ENCODE measurements around the gene PACSIN2.

The PACSIN2 gene

GRCh38 chr22:43036282-43036829, 21.4 kb upstream of the PACSIN2 start:
- H3K4me3 ChIP-seq (replicated peaks; ENCODE audit: insufficient read depth, low read length), result no peak overlapping the region
- TF ChIP-seq POLR2AphosphoS5 (IDR thresholded peaks at IDR 0.05; ENCODE audit: low read depth) (no peak), SPI1 (IDR thresholded peaks at IDR 0.05; ENCODE audit: borderline replicate concordance, low read depth) (no peak), CTCF (IDR thresholded peaks at IDR 0.05; ENCODE audit: insufficient read depth, low read length) (no peak), GABPA (IDR thresholded peaks at IDR 0.05; ENCODE audit: low read depth) (no peak)
- TF ChIP-seq, protein P1, sequence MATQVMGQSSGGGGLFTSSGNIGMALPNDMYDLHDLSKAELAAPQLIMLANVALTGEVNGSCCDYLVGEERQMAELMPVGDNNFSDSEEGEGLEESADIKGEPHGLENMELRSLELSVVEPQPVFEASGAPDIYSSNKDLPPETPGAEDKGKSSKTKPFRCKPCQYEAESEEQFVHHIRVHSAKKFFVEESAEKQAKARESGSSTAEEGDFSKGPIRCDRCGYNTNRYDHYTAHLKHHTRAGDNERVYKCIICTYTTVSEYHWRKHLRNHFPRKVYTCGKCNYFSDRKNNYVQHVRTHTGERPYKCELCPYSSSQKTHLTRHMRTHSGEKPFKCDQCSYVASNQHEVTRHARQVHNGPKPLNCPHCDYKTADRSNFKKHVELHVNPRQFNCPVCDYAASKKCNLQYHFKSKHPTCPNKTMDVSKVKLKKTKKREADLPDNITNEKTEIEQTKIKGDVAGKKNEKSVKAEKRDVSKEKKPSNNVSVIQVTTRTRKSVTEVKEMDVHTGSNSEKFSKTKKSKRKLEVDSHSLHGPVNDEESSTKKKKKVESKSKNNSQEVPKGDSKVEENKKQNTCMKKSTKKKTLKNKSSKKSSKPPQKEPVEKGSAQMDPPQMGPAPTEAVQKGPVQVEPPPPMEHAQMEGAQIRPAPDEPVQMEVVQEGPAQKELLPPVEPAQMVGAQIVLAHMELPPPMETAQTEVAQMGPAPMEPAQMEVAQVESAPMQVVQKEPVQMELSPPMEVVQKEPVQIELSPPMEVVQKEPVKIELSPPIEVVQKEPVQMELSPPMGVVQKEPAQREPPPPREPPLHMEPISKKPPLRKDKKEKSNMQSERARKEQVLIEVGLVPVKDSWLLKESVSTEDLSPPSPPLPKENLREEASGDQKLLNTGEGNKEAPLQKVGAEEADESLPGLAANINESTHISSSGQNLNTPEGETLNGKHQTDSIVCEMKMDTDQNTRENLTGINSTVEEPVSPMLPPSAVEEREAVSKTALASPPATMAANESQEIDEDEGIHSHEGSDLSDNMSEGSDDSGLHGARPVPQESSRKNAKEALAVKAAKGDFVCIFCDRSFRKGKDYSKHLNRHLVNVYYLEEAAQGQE (IDR thresholded peaks at IDR 0.05; ENCODE audit: insufficient replicate concordance, low read depth), result no peak
- no peak for DNase-seq (ENCODE audit: low read depth in 1 of 2, low spot score in 1 of 2)
- no peak overlapping the region for H3K27ac ChIP-seq (replicated peaks)
- no peaks in the 10 kb centered on the region for H3K27me3 ChIP-seq (ENCODE audit: insufficient read depth, poor library complexity, severe bottlenecking)

GRCh38 chr22:43035250-43035649, 20.3 kb upstream of the PACSIN2 start:
- no peak overlapping the region for H3K27ac ChIP-seq (replicated peaks)
- DNase-seq (ENCODE audit: low read depth in 1 of 2, low spot score in 1 of 2), result no peak
- no peaks in the 10 kb centered on the region for H3K27me3 ChIP-seq (ENCODE audit: insufficient read depth, poor library complexity, severe bottlenecking)
- H3K4me3 ChIP-seq (replicated peaks; ENCODE audit: insufficient read depth, low read length), result no peak overlapping the region
- TF ChIP-seq, protein P1 (IDR thresholded peaks at IDR 0.05; ENCODE audit: insufficient replicate concordance, low read depth), result no peak
- TF ChIP-seq CTCF (IDR thresholded peaks at IDR 0.05; ENCODE audit: insufficient read depth, low read length) (no peak), SPI1 (IDR thresholded peaks at IDR 0.05; ENCODE audit: borderline replicate concordance, low read depth) (no peak), POLR2AphosphoS5 (IDR thresholded peaks at IDR 0.05; ENCODE audit: low read depth) (no peak), GABPA (IDR thresholded peaks at IDR 0.05; ENCODE audit: low read depth) (no peak)

- TF ChIP-seq, protein P1 (IDR thresholded peaks at IDR 0.05; ENCODE audit: insufficient replicate concordance, low read depth), result no peak
- no peak for TF ChIP-seq SPI1 (IDR thresholded peaks at IDR 0.05; ENCODE audit: borderline replicate concordance, low read depth)
- TF ChIP-seq CTCF (IDR thresholded peaks at IDR 0.05; ENCODE audit: insufficient read depth, low read length), result no peak
- no peak for TF ChIP-seq GABPA (IDR thresholded peaks at IDR 0.05; ENCODE audit: low read depth)
- no peak for TF ChIP-seq POLR2AphosphoS5 (IDR thresholded peaks at IDR 0.05; ENCODE audit: low read depth)
- Histone ChIP-seq H3K27me3 (ENCODE audit: insufficient read depth, poor library complexity, severe bottlenecking) (no peaks in the 10 kb centered on the region), H3K4me3 (replicated peaks; ENCODE audit: insufficient read depth, low read length) (no peak overlapping the region), H3K27ac (replicated peaks) (no peak overlapping the region)
- DNase-seq (ENCODE audit: low read depth in 1 of 2, low spot score in 1 of 2), result no peak
Observed at GRCh38 chr22:43031617-43032016, 16.7 kb upstream of the PACSIN2 start.
